GM11168 (cell line): ENCODE results near the gene ZNF274.
"Not testable (repeated sequence)": the region's sequence is repeated elsewhere in the genome, so short reads cannot be mapped to it uniquely, and the experiment has no call there.

ENCODE experiments used
- in situ Hi-C: fragments of 300-500 bp; cut with MboI; formaldehyde crosslinking; loops from one replicate; pipeline ENCODE4 v1.12.0; 2022; ENCODE audit warnings: low sequenced_read_pairs; ENCODE audit not compliant: unreplicated experiment

The ZNF274 gene

GRCh38 chr19:58182989-58183816 lies at the start of gene ZNF274:
ZNF274 (plus strand) TSS chr19:58183061; CDS start chr19:58183966, 905 bp downstream.
- in situ Hi-C loops, result no loop called here

DNA sequence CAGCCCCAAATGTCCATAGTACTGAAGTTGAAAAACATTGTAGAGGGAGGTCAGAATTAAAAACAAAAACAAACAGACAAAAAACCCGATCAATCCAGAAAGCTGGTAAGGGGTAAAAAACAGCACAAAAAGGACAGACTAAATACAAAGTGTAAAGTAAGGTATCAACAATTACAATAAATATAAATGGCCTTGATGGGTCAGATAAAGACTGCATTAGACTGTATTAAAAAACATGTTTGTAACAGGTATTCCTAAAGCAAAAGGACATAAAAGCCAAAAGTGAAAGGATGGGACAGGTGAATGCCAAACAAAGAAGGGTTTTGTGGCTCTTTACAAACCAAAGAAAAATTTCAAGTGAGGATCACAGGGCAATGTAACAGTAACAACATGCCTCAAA lies 48.6 kb upstream of the ZNF274 start:
- in situ Hi-C loops, result no loop called here

- in situ Hi-C loops, result no loop called here
Observed at GRCh38 chr19:58145849-58146248, 37.0 kb upstream of the ZNF274 start.

DNA sequence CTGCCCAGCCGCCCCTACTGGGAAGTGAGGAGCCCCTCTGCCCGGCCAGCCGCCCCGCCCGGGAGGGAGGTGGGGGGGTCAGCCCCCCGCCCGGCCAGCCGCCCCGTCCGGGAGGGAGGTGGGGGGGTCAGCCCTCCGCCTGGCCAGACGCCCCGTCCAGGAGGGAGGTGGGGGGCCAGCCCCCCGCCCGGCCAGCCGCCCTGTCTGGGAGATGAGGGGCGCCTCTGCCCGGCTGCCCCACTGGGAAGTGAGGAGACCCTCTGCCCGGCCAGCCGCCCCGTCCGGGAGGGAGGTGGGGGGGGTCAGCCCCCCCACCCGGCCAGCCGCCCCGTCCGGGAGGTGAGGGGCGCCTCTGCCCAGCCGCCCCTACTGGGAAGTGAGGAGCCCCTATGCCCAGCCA lies 35.4 kb upstream of the ZNF274 start:
- in situ Hi-C loops, result not testable (repeated sequence)

DNA sequence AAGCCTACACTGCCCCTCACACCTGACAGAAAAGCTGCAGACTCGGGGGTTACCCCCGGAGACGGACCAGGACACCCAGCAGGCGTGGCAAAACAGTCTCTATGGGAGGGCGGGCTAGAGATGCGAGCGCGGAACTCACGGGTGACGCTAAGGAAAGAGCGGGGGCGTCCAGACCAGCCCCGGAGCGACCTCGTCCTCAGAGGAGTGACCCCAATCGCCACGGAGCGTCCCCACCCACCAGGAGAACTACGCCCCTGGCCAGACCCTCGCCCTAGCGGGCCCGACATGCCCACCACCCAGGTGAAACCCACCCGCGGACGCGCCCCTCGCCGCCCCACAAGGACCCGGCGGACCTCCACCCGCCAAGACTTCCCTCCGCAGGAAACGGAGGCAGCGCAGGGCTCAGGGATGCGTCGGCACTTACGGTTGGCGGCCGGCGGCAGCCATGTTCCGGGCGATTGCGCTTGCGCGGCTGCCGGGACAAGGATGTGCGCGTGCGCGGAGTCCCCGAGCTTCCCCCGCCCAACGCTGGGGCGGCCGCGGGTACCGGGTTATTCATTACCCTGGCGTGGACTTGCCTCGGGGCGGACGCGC lies 32.4 kb upstream of the ZNF274 start, which contains the start of gene ZNF329:
Gene ZNF329 (minus strand): TSS at position 462 of the 594 bp plus-strand sequence. CDS start 21,286 bp downstream, outside the sequence.
- in situ Hi-C loops, result loop anchor here (10.0 kb wide), 1 partner anchor 406 kb away; the partner anchor contains the start of gene ZNF776

DNA sequence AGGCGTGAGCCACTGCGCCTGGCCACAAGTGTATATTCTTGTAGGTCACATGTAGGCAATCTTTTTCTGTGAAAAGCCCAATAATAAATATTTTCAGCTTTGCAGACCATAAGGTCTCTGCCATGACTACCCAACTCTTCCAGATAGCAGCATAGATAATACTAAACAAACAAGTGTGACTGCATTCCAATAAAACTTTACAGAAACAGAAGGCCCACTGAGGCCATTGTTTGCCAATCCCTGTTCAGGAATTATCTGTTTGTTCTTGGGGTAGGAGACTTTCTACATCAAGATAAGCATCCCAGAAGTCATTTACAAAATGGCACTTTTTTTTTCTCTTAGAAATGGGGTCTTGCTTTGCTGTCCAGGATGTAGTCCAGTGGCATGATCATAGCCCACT lies 29.5 kb upstream of the ZNF274 start:
- in situ Hi-C loops, result loop anchor here (10.0 kb wide), 1 partner anchor 409 kb away; the partner anchor contains the start of gene ZNF776

DNA sequence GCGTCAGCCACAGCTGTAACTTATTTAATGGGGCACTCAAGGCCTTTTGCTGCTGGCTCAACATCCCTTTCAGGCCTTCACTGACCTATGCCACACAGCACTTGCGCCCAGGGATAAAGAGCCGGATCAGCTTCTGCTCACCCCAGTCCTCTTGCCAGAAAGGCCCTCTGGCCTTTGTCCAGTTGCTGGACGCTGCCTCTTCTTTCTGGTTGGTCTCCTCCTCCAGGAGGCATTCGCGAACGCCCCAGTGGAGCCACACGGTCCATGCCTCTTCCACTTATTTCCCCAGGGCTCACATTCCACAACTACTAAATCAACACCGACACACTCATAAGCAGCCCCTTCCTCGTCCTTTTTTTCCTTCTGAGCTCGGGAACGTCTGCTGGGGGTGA lies 28.6 kb upstream of the ZNF274 start:
- in situ Hi-C loops, result loop anchor here (10.0 kb wide), 1 partner anchor 409 kb away; the partner anchor contains the start of gene ZNF776

- in situ Hi-C loops, result loop anchor here (10.0 kb wide), 1 partner anchor 410 kb away; the partner anchor contains the start of gene ZNF776
Observed at GRCh38 chr19:58154679-58155648, 27.9 kb upstream of the ZNF274 start.

- in situ Hi-C loops, result loop anchor here (10.0 kb wide), 1 partner anchor 412 kb away; the partner anchor contains the start of gene ZNF776
Observed at GRCh38 chr19:58157045-58157728, 25.7 kb upstream of the ZNF274 start.

DNA sequence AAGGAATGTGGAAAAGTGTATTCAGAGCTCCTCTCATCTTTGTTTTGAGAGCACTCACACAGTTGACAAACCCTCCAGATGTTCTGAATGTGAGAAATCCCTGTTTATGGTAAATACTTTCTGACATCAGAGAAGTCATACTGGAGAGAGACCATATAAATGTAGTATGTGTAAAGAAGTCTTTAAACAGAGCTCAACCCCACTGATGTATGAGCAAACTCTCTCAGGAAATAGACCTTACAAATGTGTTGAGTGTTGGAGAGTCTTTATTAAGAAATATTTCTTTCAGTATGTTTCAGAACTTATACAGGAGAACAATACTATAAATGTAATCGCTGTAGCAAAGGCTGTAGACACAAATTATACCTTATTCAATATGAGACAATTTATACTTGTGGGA lies 16.6 kb upstream of the ZNF274 start:
- in situ Hi-C loops, result no loop called here

- in situ Hi-C loops, result no loop called here
Observed at GRCh38 chr19:58166708-58167280, 16.1 kb upstream of the ZNF274 start.

- in situ Hi-C loops, result no loop called here
Observed at GRCh38 chr19:58170860-58171259, 12.0 kb upstream of the ZNF274 start.

DNA sequence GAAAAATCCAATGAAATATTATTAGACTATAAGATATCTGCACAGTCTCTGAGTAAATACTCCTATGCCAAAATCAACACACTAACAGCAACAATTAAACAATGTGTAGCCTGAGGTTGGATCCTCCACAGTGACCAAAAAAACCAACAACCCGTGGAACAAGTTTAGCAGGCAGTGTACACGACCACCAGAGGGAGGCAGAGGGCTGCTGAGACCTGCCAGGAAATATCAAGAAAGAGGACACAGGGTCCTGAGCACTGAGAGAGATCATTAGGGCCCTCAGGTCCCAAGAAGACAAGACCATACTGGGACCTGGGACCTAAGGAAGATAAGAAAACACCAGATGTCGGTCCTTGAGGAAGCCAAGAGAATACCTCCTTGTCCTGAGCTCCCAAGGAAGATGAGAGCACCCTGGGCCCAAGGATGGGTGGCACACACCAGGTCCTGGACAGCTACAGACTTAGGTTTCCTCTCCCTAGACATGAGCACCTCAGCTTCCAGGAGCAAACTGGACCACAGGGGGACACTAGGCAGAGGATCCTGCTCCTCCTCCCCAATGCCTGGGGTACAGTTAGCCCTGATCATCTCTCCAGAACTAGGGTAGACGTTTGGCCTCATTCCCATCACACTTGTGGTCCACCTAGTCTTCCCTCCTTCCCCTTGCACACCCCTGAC lies 822 bp upstream of the ZNF274 start:
- in situ Hi-C loops, result no loop called here

DNA sequence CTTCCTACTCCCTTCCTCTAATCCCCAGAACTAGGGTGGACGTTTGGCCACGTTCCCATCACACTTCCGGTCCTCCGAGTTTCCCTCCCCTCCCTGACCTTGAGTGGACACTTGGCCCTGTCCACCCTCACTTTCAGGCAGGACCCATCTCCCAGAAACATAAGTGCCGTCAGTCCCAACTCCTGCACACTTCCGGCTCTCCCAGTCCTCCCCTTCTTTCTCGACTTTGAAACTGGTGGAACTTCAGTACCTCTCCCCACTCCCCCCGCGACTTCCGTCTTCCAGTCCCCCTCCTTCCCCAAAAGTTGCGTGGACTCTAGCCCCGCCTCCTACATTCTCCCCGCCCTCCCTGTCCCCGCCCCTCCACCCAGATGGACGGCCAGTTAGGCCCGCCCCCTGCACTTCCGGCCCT lies 278 bp upstream of the ZNF274 start:
- in situ Hi-C loops, result no loop called here

DNA sequence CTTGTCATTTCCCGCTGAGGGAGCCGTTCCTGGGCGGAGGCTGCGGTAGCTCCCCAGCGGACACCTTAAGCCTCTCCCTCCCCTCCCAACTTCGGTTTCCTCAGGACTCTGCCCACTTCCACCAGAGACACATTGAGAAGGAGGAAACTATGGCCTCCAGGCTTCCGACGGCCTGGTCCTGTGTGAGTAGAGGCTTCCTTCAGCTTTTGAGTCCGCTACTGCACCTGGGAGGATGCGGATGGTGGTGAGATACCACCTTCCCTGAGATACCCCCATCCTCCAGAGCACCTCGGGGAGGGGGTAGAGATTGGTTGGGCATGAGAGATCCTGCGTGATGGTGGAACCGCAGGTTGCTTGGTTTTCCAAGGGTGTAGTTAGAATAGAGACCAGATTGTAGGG lies 955 bp downstream of the ZNF274 start:
- in situ Hi-C loops, result no loop called here

GRCh38 chr19:58196901-58197616 lies 14.2 kb downstream of the ZNF274 start:
- in situ Hi-C loops, result no loop called here

GRCh38 chr19:58203814-58204475 lies 21.1 kb downstream of the ZNF274 start:
- in situ Hi-C loops, result no loop called here

- in situ Hi-C loops, result no loop called here
Observed at GRCh38 chr19:58204566-58204965, 21.7 kb downstream of the ZNF274 start.
